Vagina (tissue), 2 donors: ENCODE measurements around the gene TTLL8. TPM values are rescaled to one million over a fixed set of nuclear protein-coding genes. Genes with fewer than 3 reads are reported as not detected.

Source experiments
- DNase-seq, 2 donors: peaks; one replicate each; pipeline ENCODE4 v3.0.0-alpha.2; 2017; ENCODE audit errors: extremely low spot score in 2 of 2
- H3K27ac ChIP-seq: fragments of 200-600 bp; sonication (generic); one replicate; pipeline ENCODE4 v1.5.1; 2019
- H3K27me3 ChIP-seq: fragments of 200-600 bp; sonication (generic); one replicate; pipeline ENCODE4 v1.5.1; 2019
- H3K36me3 ChIP-seq, 2 donors: fragments of 200-600 bp; sonication (generic); one replicate each; pipeline ENCODE4 v1.5.1; 2017 to 2019
- H3K4me1 ChIP-seq: fragments of 200-600 bp; sonication (generic); one replicate; pipeline ENCODE4 v1.5.1; 2019
- H3K4me3 ChIP-seq, 2 donors: fragments of 200-600 bp; sonication (generic); 1 replicate in 1 of 2; 2 replicates in 1 of 2; pipeline ENCODE4 v1.5.1; 2016 to 2019
- H3K9me3 ChIP-seq: fragments of 200-600 bp; sonication (generic); one replicate; pipeline ENCODE4 v1.5.1; 2019
- CTCF ChIP-seq, 3 experiments: fragments of 450-650 bp in 2 of 3; fragments of 200-600 bp in 1 of 3; sonication (generic) in 1 of 3; IDR thresholded peaks; one replicate each; pipeline ENCODE4 v1.5.1; 2017 to 2019; ENCODE audit warnings: antibody characterized with exemption in 3 of 3, mild to moderate bottlenecking in 2 of 3, moderate library complexity in 2 of 3
- POLR2A ChIP-seq, 2 donors: fragments of 450-650 bp; IDR thresholded peaks; one replicate each; pipeline ENCODE4 v1.6.1; 2017; ENCODE audit warnings: antibody characterized with exemption in 2 of 2, mild to moderate bottlenecking in 2 of 2, moderate library complexity in 2 of 2
- POLR2AphosphoS5 ChIP-seq, 2 donors: sonication (generic); formaldehyde crosslinking; IDR thresholded peaks; one replicate each; pipeline ENCODE4 v1.9.0; 2017; ENCODE audit warnings: antibody characterized with exemption in 2 of 2, mild to moderate bottlenecking in 2 of 2, low read depth in 1 of 2; ENCODE audit not compliant: insufficient read depth in 1 of 2
- intact Hi-C: fragments of 100-400 bp; cut with DNase I; formaldehyde crosslinking; loops from one replicate; pipeline ENCODE4 v1.15.1; 2023
- total RNA-seq: library from RNA; depleted of rRNA; stranded (reverse); fragments of >200 nt; gene quantifications from one replicate; pipeline ENCODE4 v1.2.3, GENCODE V29; 2016

Gene TTLL8
- total RNA-seq, 1 donor from 2014 or later = not detected

- H3K27me3 ChIP-seq = no peaks in the 10 kb centered on the region
- no peak for TF ChIP-seq POLR2AphosphoS5 (IDR thresholded peaks at IDR 0.05; ENCODE audit: insufficient read depth in 1 of 2, low read depth in 1 of 2)
- no peak for TF ChIP-seq POLR2A (IDR thresholded peaks at IDR 0.05)
- no peak for TF ChIP-seq CTCF (IDR thresholded peaks at IDR 0.05)
Observed at GRCh38 chr22:50031189-50032091, 26.7 kb downstream of the TTLL8 start.

GRCh38 chr22:50030297-50031188 lies 27.6 kb downstream of the TTLL8 start:
- no peaks in the 10 kb centered on the region for H3K9me3 ChIP-seq
- no peak overlapping the region for H3K4me3 ChIP-seq
- H3K36me3 ChIP-seq = no peaks in the 10 kb centered on the region
- TF ChIP-seq POLR2A (IDR thresholded peaks at IDR 0.05) = no peak
- peak; percentile 75 to 89 (median 84) for TF ChIP-seq CTCF (IDR thresholded peaks at IDR 0.05)
- TF ChIP-seq POLR2AphosphoS5 (IDR thresholded peaks at IDR 0.05; ENCODE audit: insufficient read depth in 1 of 2, low read depth in 1 of 2) = no peak
- intact Hi-C loops = loop anchor here (2.0 kb wide), 1 partner anchor 100 kb away; no protein-coding TSS in a partner anchor
- no peaks in the 10 kb centered on the region for H3K27me3 ChIP-seq
- H3K4me1 ChIP-seq = peaks cover 15% of the 10 kb centered on the region
- no peak overlapping the region for H3K27ac ChIP-seq
- DNase-seq = no peak

More at GRCh38 chr22:50031189-50032091, 26.7 kb downstream of the TTLL8 start:
- H3K9me3 ChIP-seq = no peaks in the 10 kb centered on the region
- peaks cover 15% of the 10 kb centered on the region for H3K4me1 ChIP-seq
- intact Hi-C loops = loop anchor here (2.0 kb wide), 1 partner anchor 101 kb away; no protein-coding TSS in a partner anchor
- H3K36me3 ChIP-seq = no peaks in the 10 kb centered on the region
- H3K4me3 ChIP-seq = no peak overlapping the region
- H3K27ac ChIP-seq = no peak overlapping the region
- DNase-seq = no peak

GRCh38 chr22:50027639-50028537 lies 30.2 kb downstream of the TTLL8 start:
- H3K36me3 ChIP-seq = no peaks in the 10 kb centered on the region
- H3K9me3 ChIP-seq = no peaks in the 10 kb centered on the region
- H3K4me3 ChIP-seq = no peak overlapping the region
- no peak overlapping the region for H3K27ac ChIP-seq
- no peak for TF ChIP-seq POLR2A (IDR thresholded peaks at IDR 0.05)
- TF ChIP-seq POLR2AphosphoS5 (IDR thresholded peaks at IDR 0.05; ENCODE audit: insufficient read depth in 1 of 2, low read depth in 1 of 2) = no peak
- no peak for TF ChIP-seq CTCF (IDR thresholded peaks at IDR 0.05)
- DNase-seq = no peak
- intact Hi-C loops = no loop called here
- H3K4me1 ChIP-seq = peaks cover 15% of the 10 kb centered on the region
- H3K27me3 ChIP-seq = no peaks in the 10 kb centered on the region

- no peaks in the 10 kb centered on the region for H3K27me3 ChIP-seq
- intact Hi-C loops = no loop called here
- no peak for DNase-seq
Observed at GRCh38 chr22:50025993-50026392, 32.1 kb downstream of the TTLL8 start.

More at GRCh38 chr22:50025993-50026392, 32.1 kb downstream of the TTLL8 start:
- H3K27ac ChIP-seq = no peak overlapping the region
- TF ChIP-seq POLR2AphosphoS5 (IDR thresholded peaks at IDR 0.05; ENCODE audit: insufficient read depth in 1 of 2, low read depth in 1 of 2) (no peak), POLR2A (IDR thresholded peaks at IDR 0.05) (no peak), CTCF (IDR thresholded peaks at IDR 0.05) (no peak)
- H3K9me3 ChIP-seq = no peaks in the 10 kb centered on the region
- H3K36me3 ChIP-seq = no peaks in the 10 kb centered on the region
- H3K4me1 ChIP-seq = peaks cover 15% of the 10 kb centered on the region
- H3K4me3 ChIP-seq = no peak overlapping the region
